Subcutaneous preadipocyte (primary cell): Measurements from ENCODE around the gene ALKBH8. TPM values are rescaled to one million over a fixed set of nuclear protein-coding genes. Genes with fewer than 3 reads are reported as not detected.

Experiments
- total RNA-seq: library from RNA; depleted of rRNA; stranded (reverse); fragments of >200 nt; gene quantifications from 2 replicates; pipeline ENCODE4 v1.2.3, GENCODE V29; 2012

Gene ALKBH8, protein sequence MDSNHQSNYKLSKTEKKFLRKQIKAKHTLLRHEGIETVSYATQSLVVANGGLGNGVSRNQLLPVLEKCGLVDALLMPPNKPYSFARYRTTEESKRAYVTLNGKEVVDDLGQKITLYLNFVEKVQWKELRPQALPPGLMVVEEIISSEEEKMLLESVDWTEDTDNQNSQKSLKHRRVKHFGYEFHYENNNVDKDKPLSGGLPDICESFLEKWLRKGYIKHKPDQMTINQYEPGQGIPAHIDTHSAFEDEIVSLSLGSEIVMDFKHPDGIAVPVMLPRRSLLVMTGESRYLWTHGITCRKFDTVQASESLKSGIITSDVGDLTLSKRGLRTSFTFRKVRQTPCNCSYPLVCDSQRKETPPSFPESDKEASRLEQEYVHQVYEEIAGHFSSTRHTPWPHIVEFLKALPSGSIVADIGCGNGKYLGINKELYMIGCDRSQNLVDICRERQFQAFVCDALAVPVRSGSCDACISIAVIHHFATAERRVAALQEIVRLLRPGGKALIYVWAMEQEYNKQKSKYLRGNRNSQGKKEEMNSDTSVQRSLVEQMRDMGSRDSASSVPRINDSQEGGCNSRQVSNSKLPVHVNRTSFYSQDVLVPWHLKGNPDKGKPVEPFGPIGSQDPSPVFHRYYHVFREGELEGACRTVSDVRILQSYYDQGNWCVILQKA
- 4.0 and 7.4 TPM in 2 replicates for total RNA-seq

DNA sequence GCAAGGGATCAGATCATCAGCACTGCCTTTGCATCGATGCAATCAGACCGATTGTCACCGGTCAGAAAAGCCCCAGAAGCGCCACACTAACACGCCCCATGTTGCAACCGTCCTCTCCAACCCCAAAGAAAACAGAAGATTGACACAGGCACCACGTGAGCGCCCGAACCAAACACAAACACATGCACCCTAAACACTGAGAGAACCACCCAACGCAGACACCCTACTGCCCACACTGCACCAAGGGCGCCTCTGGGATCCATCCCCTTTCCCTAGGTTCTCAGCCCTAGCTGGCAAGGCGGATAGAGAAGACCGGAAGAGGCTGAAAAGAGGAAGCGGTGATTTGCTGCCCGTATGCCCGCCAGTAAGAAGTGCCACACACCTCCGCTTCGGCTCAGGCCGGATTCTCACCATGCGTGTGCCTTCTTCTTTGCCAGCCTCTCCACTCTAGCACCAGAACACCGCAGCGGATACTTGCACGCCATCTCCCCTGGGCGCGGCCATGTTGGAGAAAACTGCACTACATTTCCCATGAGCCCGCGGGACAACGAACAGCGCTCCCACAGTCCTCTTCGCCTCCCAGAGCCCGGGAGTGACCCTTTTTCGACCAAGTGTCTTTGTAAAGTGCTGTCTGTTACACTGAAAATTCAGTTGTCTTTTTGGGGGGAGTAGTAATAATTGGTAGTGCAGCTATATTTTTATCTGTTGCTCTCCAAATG lies at the start of gene ALKBH8:
ALKBH8 (minus strand) TSS at position 517 of the 719 bp plus-strand sequence. CDS start 4,842 bp downstream, outside the sequence.

DNA sequence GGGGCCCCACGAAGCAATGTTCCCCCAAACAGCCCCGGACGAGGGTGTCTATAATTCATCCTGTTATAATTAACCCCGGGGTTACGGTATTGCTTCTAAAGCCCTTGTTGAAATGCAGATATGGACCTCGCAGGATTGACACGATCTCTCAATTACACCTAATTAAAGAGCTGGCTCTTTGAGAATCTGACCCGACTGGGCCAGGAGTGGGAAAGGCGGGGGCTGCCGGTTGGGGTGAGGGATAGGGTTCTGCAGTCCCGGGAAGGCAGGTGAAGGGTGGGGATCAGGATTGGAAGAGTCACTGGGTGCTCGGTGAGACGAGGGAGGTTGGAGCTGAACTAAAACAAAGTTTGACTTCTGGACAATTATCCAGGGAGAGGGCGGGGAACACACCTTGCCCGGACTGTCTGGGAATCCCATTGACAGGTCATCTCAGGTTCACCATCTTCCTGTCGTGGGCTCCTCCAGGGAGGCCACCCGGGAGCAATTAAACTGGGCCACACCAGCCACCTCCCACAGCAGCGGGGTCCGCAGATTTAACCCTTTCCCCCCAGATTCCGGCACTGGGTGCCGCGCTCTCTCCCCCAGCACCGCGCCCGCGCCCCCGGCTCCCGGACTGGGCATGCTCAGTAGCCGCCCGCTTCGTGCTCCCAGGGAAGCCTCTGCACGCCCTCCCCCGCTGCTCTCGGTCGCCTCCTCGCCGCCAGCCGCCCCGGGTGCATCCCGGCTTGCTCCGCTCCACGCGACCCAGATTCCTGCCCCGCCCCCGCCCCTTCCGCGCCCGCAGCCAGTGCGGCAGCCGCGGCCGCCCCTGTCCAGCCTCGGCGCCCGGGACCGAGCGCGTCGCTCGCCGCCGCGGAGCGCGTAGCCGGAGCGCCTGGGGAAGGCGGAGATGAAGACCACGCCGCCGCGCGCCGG lies 25.2 kb upstream of the ALKBH8 start, which contains the start of gene ELMOD1:
ELMOD1 (plus strand) TSS at position 688 of the 918 bp plus-strand sequence. CDS start 27,043 bp downstream, outside the sequence.

DNA sequence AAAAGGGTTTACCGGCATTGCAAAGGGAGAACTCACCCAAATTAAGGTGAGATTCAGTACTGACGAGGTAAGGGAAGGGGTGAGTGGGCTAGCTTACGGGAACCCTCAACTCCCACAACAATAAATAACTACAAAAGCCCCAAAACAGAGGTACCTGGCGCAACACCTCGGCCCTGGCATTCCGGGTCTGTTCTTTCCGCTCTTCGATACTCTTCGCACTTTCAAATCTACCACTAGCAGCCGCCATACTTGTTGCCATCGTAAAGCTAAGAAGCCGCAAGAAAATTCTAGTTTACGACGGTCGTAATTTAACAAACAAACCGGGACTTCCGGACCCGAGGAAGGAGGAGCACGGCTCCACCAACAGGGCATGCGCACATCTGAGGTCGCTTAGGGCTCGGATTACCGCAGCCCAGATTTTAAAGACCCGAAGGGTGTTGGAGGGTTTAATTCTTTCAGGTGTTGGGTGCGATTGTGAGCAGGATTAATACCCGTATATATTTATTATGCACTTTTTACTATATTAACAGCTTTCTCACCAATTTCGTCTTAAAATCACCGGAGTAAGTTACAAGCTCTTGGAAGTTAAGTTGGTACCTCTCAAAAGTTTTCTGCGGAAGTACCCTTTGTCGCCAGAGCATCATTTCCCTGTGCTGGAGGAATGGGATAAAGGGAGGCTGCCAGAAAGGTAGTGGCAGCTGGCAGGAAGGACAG lies 107.8 kb downstream of the ALKBH8 start, which contains the start of gene CWF19L2:
CWF19L2 (minus strand) TSS at position 268 of the 714 bp plus-strand sequence; CDS start at position 259, 9 bp downstream.

Other genes starting within 250 kb of the ALKBH8 start
- gene CWF19L2, start 107.9 kb downstream of the ALKBH8 start, total RNA-seq, result 8.1 and 10.4 TPM in 2 replicates
- under 0.01 and 0.20 TPM in 2 replicates for gene ELMOD1, start 25.4 kb upstream of the ALKBH8 start, total RNA-seq
- gene SLN, start 146.3 kb upstream of the ALKBH8 start, total RNA-seq, result not detected in 2 replicates